Fibroblast of skin of right biceps (primary cell): ENCODE measurements around the gene RAB38.

Source experiments
- DNase-seq: peaks from one replicate; pipeline ENCODE4 v3.0.0-alpha.2; 2013

RAB38 gene

DNA sequence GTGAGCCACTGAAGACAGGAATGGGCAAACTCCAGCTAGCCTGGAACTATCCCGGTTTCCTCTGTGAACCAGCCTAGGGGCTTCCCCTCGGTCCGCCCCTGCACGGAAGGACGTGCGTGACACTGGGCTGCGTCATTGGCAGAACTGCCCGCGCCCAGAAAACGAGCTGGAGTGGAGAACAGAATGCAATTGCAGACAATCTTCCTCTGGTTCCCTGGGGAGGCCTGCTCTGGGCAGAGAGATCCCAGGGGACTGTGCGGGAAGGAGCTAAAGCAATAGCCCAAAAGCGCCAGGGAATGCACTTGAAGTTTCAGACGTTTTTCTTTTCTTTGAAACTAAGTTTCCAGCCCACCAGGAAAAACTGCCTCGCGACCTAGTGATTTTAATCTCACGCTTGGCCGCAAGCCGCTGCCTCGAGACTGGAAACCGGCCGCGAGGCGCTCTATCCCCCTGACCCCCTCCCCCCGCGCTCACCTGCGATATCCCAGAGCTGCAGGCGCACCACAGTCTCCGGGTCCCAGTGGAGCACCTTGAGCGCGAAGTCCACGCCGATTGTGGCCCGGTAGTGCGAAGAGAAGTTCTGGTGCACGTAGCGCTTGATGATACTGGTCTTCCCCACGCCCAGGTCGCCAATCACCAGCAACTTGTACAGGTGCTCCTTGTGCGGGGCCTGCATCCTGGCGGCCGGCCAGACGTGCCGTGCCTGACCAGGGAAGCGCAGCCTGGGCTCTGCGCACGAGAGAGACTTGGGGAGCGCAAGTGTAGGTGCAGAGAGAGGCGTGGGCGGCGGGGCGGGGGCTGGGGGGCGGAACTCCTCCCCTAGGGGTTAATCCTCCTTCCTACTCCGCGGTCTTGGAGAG lies at the start of gene RAB38:
RAB38 (minus strand) TSS at position 735 of the 860 bp plus-strand sequence; CDS start at position 676, 59 bp downstream.
- peak; percentile 67 for DNase-seq

DNA sequence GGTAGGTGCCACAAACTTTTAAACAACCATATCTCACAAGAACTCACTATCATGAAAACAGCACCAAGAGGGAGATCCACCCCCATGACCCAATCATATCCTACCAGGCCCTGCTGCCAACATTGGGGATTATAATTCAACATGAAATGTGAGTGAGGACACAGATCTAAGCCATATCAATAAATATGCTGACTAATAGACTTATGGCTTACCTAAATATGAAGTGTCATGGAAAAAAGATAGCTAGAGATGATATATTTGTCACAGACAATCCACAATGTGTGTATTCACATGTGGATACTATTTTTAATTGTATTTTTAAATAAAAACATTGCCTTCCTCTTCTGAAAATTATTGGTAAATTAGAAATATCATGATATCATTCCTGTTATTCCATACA lies 38.2 kb upstream of the RAB38 start:
- no peak for DNase-seq

DNA sequence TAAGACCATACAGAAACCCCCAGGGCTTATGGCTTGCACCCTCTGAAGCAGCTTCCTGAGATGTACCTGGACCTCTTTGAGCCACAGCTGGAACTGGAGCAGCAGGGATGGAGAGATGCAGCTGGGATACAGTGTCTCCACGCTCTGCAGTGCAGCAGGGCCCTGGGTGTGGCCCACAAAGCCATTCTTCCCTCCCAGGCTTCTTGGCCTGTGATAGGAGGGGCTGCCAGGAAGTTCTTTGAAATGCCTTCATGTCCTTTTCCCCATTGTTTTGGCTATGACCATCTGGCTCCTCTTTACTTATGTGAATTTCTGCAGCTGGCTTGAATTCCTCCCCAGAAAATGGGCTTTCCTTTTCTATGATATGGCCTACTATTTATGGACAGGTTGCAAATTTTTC lies 37.1 kb upstream of the RAB38 start:
- DNase-seq, result no peak

DNA sequence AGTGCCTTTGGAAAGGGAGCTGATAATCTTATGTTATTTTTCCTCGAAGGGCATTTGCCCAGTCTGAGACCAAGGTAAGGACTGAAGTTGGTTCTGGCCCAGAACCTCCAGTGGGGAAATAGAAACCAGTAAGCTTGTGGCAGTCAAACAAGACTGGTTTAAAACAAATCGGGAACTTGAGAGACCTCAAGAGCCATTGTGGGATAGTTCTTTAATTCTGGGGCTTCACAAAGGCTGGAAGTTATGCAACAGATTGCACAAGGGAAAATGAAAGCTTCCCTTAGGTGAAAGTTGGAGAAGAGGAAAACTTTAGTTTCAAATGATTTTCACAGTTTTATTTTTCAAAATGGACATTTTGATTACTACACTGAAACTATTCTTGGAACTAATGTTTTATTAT lies 33.5 kb upstream of the RAB38 start:
- no peak for DNase-seq

DNA sequence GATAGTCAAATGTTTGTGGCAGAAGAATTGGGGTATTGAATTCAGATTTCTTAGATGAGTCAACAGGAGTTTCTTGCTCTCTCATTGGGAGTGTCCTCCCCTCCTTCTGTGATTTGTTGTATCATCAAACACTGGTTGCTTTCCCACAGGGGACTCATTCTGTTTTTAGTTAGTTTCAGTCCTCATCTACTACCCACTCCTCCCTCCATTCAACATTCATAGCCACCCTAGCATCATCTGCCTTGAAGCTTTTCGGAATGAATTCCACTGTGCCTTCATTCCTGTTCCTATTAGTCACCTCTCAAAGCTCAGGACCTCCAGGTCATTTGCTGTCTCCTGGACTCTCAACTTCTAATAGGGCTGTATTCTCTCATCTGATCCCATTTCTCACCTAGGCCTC lies 31.5 kb upstream of the RAB38 start:
- peak; percentile 21 for DNase-seq

DNA sequence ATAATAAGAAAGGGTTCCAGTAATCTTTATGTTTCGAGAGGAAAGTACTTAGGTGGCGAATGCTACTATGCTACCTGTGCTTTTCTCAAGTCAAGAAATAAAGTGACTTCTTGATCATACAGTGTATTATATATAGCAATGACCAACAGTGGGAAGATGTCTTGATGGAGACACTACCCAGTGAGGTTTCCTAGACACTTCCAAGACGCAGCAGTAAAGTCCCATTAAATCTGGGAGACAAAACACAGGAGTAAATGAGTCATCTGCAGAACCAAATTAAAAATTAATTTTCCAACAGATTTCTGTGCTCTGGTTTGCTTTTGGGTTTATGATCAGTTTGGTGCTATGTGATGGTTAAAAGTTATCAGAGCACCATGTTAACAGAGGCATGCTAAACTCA lies 29.1 kb upstream of the RAB38 start:
- no peak for DNase-seq

DNA sequence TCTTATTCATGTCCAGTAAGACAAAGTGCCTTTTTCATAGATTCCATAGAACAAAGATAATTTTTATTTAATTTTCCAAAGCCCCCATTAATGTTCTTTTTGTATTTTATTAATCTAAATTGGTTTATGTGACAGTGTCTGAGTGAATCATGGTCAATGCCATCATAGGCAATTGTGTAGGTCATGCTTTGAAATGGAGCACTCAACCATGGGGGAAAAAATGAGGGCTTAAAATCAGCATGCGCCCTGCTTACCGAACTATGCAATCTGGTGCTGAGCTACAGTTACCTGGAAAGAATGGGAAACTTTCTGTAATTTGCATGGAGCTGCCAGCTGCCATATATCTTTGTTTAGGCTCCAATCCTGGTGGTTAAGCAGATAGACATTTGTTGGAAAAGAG lies 28.4 kb upstream of the RAB38 start:
- no peak for DNase-seq

DNA sequence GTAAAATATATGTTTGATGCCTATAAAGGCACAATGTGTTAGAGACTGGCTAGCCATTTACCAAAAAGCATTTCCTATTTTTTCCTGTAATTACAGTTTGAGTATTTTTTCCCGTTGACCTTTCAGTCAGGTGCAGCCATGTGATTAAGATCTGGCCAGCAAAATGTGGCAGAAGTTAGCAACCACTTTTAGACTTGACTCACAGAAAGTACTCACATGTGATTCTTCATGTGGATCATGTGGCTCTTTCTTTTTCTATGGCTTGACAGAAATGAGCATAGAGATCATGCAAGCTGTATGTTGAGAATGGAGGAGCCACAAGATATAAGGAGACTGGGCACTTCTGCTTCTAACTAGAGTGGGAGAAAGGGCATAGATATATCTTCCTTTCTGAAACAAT lies 27.3 kb upstream of the RAB38 start:
- no peak for DNase-seq

DNA sequence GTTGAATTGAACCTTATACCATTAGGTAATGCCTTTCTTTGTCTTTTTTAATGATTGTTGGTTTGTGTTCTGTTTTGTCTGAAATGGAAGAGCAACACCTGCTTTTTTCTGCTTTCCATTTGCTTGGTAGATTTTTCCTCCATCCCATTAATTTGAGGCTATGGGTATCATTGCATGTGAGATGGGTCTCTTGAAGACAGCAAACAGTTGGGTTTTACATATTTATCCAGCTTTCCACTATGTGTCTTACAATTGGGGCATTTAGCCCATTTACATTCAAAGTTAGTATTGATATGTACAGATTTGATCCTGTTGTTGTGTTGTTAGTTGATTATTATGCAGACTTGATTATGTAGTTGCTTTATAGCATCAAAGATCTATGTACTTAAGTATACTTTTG lies 21.1 kb upstream of the RAB38 start:
- no peak for DNase-seq

DNA sequence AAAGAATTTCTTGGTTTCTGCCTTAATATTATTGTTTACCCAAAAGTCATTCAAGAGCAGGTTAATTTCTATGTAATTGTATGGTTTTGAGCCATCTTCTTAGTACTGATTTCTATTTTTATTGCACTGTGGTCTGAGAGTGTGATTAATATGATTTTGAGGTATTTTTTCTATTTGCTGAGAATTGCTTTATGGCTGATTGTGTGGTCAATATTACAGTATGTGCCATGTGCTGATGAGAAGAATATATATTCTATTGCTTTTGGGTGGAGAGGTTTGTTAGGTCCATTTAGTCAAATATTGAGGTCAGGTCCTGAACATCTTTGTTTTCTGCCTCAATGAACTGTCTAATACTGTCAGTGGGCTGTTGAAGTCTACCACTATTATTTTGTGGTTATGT lies 20.7 kb upstream of the RAB38 start:
- no peak for DNase-seq

DNA sequence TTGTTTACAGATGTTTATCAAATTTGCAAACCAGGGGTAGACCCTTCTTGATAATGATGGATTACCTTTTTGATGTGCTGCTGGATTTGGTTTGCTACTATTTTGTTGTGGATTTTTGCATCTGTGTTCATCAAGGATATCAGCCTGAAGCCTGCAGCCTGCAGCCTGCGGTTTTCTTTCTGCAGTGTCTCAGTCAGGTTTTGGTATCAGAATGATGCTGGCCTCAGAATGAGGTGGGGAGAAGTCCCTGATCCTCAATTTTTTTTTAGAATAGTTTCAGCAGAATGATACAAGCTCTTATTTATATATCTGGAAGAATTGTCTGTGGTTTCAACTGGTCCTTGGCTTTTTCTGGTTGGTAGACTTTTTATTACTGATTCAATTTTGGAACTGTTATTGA lies 19.7 kb upstream of the RAB38 start:
- no peak for DNase-seq

DNA sequence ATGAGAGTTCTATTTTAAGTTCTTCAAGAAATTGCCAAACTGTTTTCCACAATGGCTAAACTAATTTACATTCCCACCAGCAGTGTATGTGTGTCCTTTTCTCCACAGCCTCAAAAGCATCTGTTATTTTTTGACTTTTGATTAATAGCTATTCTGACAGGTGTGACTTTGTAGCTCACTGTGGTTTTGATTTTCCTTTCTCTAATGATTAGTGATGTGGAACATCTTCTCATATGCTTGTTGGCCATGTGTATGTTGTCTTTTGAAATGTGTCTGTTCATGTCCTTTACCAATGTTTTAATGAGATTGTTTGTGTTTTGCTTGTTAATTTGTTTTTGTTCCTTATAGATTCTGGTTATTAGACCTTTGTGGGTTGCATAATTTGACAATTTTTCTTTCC lies 18.0 kb upstream of the RAB38 start:
- DNase-seq, result no peak

DNA sequence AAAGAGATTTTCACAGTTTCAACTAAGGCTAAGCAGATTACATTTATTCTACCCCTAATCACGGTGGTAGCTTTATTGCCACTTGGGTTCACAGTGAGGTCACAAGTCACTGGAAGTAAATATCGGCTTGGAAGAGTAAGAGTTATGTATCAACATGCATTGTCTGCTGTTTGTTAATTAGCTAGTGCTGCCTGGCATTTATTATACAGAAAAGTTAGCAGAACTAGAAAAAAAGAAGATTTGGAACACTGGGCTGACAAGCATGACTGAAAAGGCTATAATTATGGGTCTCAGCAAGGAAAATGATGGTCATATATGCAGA lies 13.7 kb upstream of the RAB38 start:
- DNase-seq, result no peak

DNA sequence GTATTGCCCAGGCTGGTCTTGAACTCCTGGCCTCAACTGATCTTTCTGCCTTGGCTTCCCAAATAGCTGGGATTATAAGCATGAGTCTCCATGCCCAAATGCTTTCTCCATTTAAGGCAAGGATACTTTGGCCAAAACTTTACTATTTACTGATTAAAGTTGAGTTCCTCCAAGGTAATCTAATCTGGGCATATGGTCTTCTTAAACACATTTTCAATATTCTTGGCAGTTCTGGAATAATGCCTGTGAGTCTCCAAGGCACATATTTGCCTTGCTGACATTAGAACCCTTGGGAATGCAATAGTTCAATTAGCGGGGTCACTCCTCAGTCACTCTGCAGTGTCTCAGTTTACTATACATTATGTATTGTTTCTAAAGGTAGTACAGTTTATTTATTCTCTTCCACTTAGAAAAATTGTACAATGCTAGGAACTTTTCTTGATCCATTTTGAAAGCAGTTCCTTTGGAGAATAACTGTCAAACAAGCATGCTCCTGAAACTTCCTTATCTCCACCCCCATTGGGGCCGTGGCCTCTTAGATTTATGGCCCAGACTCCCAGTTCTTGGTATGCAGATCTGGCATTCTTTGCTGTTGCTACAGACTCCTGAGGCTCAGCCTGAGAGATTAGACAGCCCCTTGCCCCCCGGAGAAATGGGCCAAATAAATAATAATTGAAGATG lies 13.1 kb upstream of the RAB38 start:
- DNase-seq, result peak; percentile 42

DNA sequence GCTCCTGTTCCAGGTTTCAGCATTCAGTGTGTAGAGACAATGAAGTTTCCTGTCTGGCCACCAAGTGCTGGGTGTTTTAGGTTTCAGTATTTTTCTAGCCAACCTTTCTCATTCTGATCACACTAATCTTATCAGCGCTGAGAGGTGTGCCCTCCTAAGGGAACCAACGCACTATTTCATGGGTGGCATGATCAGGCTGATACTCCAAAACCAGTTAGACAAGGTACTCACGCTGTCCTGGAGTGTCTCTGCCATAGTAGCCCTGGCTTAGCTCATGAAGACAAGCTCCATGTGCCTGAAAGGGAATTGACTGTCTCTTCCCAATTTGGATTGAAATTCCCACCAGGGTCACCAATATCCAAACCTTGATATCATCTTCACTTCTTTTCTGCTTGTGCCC lies 8.0 kb upstream of the RAB38 start:
- no peak for DNase-seq

DNA sequence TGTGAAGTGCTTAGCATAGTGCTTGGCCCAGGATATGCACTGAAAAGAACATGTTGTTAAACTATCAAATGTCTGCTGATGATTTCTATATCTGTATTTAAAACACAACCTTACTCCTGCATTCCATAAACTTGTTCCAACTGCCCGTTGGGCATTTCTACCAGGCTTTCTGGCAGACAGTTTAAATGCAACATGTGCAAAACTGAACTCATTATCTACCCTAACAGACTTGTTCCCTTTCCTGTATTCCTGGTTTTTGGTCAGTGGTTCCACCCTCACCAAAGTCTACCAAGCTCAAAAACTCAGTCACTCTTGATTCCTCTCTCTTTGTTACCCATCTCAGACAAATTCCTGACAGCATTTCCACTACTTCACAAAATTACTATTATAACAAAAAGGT lies 6.5 kb upstream of the RAB38 start:
- DNase-seq, result no peak

DNA sequence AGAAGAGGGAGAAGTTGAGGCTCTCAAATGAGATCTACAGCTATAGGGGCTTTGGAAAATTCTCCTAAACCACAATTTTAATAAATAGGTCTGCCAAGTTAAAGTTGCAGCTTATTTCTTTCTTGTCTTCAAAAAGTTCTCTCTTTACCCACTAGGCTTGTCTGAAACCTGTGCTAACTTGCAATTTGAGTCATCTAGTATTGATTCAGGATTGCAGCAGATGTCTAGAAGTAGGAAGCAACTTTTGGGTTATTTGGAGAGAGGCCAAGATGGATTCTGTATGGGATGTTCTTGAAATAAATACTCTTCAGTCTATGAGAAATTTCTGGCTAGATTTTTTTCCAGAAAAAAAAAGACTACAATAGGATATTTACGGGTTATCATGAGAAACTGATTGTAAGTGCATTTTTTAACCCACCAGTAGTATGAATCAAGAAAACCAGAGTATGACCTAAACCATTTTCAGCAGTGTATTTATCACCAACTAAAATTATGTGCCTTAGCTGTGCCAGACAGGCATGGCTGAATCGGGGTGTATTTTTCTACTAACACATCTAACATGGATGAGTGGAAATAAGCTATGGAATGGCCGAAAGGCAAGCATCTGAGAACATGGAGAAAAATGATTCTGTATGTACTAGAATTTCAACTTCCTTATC lies 4.9 kb upstream of the RAB38 start:
- DNase-seq, result peak; percentile 44

DNA sequence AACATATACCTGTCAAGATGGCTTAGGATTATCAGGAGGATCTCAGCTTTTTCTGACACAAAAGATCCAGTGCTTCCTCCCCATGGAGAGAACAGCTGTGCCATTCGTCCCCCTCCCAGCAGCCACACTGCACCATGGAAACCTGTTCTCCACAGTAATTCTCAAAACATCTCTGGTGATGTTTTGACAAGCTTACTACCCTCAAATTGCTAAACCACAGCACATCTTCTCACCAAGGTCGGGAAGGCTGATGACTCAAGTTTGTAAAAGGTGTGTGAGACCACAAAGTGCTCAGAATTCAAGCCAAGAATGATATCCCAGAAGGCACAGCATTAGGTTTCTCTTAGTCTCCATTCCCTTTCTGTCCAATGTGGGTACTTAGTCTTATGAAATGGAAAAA lies 3.9 kb upstream of the RAB38 start:
- DNase-seq, result peak; percentile 74

DNA sequence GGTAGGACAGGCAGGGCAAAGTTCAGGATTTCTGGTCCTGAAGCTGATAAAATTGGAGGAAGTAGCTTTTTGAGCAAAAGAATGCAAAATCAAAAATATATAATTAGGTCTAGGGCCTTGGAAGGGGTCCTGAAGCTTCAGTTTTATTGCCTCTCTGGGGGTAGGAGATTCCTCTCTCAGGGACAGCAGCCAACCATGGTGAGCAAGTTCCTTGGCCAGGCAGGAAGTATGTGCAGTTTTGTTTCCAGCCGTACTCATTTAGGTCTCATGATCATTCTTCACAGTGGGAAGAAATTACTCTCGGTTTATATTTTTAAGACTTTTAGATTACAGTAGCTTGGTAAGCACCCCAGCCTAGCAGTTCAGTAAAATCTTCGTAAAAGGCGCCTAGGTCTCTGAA lies 2.9 kb upstream of the RAB38 start:
- DNase-seq, result peak; percentile 40

DNA sequence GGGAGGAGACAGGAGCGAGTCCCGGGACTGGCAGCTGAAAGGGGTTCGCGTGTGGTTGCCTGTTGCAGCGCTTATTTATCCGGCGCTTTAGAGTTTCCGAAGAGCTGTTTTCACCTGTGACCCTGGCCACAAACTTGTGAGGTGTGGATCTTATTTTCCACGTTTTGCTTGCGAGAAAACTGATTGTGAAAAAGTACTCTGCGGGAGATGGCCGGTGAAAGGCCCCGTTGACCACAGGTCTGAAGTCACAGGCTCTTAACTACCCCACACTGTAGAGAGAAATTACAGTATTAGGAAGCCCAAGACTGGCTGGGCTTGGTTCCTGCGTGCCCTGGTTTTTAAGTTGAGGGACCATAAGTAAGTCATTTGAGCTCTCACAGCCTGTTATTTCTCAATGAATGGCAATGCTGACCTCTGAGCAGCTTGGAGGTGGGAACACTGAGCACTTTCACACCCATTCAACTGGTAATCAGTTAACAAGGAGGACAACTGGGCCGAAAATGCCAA lies 379 bp upstream of the RAB38 start:
- DNase-seq, result no peak

DNA sequence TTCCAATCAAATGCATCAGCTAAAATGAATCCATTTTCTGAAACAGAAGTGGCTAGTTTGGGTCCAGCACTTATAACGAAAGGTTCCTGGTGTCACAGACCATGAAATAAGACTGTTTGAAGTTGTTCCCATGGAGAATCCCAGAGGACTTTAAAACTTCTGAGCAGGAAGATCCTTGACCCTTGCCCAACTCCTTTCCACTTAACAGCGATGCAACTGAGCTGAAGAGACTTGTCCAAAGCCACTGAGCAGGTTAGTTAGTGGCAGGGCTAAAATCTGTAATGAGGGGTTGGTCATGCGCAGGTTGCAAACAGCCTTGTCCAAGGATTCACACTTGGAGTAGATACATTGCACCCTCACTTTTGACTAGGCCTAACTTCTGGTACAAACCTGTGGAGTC lies 1.3 kb downstream of the RAB38 start:
- no peak for DNase-seq

DNA sequence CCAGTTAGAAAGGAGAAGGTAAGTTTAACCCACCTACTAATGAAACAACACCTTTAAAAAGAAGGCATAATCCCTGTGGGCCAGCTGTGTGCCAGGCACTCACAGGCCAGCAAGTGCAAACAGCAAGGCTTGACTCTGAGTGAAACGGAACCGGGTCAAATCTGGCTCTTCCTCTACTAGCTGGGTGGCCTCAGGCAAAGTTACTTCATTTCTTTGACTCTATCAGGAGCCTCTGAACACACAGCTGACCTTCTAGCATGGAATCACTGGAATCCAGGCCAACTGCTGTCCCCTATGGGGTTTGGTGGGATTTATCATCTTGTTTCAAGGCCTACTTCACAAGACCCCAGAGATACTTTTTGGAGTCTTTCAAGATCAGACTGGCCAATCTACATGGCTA lies 3.3 kb downstream of the RAB38 start:
- no peak for DNase-seq

DNA sequence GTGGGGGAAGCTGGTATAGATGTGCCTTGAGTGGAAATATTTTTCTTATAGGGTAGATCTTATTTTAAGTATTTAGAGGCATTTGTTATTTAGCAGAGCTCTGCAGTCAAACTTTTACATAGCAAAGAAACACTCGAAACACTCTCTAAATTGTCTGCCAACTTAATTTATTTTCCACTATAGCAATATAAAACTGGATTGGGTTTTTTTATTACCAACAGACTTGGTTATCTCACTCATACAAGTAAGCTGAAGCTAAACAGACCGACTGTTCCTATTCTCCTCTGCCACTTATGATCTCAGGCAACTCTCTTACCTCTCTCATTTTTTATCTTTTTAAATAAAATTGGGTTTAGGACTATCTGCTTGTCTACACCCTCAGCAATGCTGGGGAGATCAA lies 4.6 kb downstream of the RAB38 start:
- DNase-seq, result no peak

DNA sequence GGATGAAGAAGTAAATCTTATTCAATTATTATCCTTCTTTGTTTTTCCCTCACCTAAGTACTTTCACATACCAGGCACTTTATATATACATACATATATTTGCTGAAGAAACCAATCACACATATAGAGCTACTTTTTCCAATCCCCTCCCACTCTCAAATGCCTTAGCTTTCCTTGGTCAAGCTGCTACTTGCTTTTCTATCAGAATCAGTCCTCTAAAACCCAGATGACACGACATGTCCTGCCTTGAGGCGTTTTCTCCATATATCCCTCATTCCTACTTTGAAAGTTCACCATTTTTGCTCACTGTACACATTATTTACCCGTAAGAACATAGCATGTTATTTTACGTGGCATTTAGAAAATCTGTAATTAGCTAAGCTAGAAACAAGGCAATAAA lies 5.4 kb downstream of the RAB38 start:
- no peak for DNase-seq
